LNCAP (cell line): ENCODE results near the gene SP6.

Experiments used
- CTCF ChIP-seq: fragments of 450-650 bp; IDR thresholded peaks from 2 replicates; pipeline ENCODE4 v1.5.1; 2017; ENCODE audit warnings: mild to moderate bottlenecking

SP6 gene

GRCh38 chr17:47850692-47851573 is at the start of gene SP6:
Gene SP6 (minus strand): TSS chr17:47851163. CDS start chr17:47848429, 2,734 bp downstream.
- TF ChIP-seq CTCF, result peak; percentile 44

GRCh38 chr17:47899643-47900042 is 48.7 kb upstream of the SP6 start:
- TF ChIP-seq CTCF, result no peak

GRCh38 chr17:47898241-47898640 is 47.3 kb upstream of the SP6 start:
- TF ChIP-seq CTCF, result no peak

- no peak for TF ChIP-seq CTCF
These were observed 46.6 kb upstream of the SP6 start for GRCh38 chr17:47897561-47897960.

- TF ChIP-seq CTCF, result no peak
These were observed 45.9 kb upstream of the SP6 start for GRCh38 chr17:47896672-47897490.

- TF ChIP-seq CTCF, result no peak
These were observed 45.1 kb upstream of the SP6 start, which contains the start of gene SP2 for GRCh38 chr17:47895856-47896671. Gene SP2 (plus strand): TSS chr17:47896236. CDS start chr17:47896287, 51 bp downstream.

GRCh38 chr17:47895347-47895855 is 44.4 kb upstream of the SP6 start:
- TF ChIP-seq CTCF, result no peak
